GM12873 (cell line): ENCODE measurements around the gene C11orf65.

ENCODE experiments used
- CTCF ChIP-seq: IDR thresholded peaks from 2 replicates; pipeline ENCODE4 v1.5.1; 2012; ENCODE audit warnings: low read depth, mild to moderate bottlenecking, moderate library complexity, low read length, control low read depth; ENCODE audit not compliant: insufficient read depth; ENCODE audit errors: missing control alignments

Gene C11orf65

GRCh38 chr11:108338750-108339149, 128.6 kb downstream of the C11orf65 start:
- no peak for TF ChIP-seq CTCF

GRCh38 chr11:108333403-108333899, 133.9 kb downstream of the C11orf65 start:
- no peak for TF ChIP-seq CTCF
